GM19023 (cell line): ENCODE measurements around the gene RBM20.

Experiments used
- ATAC-seq: cut with Tn5 transposase; IDR thresholded peaks from one replicate; pipeline ENCODE4 v1.9.1; 2021; ENCODE audit warnings: mild to moderate bottlenecking, moderate library complexity; ENCODE audit not compliant: unreplicated experiment

Gene RBM20

GRCh38 chr10:110803830-110804338, 159.7 kb downstream of the RBM20 start:
- peak; percentile 40 for ATAC-seq

GRCh38 chr10:110804376-110804775, 160.2 kb downstream of the RBM20 start:
- ATAC-seq, result no peak

GRCh38 chr10:110805292-110805691, 161.2 kb downstream of the RBM20 start:
- ATAC-seq, result no peak

- ATAC-seq, result no peak
Observed at GRCh38 chr10:110806335-110806734, 162.2 kb downstream of the RBM20 start.

- ATAC-seq, result no peak
Observed at GRCh38 chr10:110808123-110808522, 164.0 kb downstream of the RBM20 start.

- no peak for ATAC-seq
Observed at GRCh38 chr10:110808615-110809014, 164.5 kb downstream of the RBM20 start.

- no peak for ATAC-seq
Observed at GRCh38 chr10:110810625-110811024, 166.5 kb downstream of the RBM20 start.

- no peak for ATAC-seq
Observed at GRCh38 chr10:110811791-110812581, 167.8 kb downstream of the RBM20 start.

- ATAC-seq, result no peak
Observed at GRCh38 chr10:110812583-110812982, 168.4 kb downstream of the RBM20 start.

GRCh38 chr10:110813743-110814472, 169.8 kb downstream of the RBM20 start:
- no peak for ATAC-seq

GRCh38 chr10:110815354-110816004, 171.3 kb downstream of the RBM20 start:
- ATAC-seq, result peak; percentile 84

- ATAC-seq, result no peak
Observed at GRCh38 chr10:110817614-110818013, 173.5 kb downstream of the RBM20 start.

- ATAC-seq, result no peak
Observed at GRCh38 chr10:110818311-110819256, 174.4 kb downstream of the RBM20 start.

- ATAC-seq, result no peak
Observed at GRCh38 chr10:110820321-110820814, 176.2 kb downstream of the RBM20 start.

GRCh38 chr10:110821508-110821907, 177.4 kb downstream of the RBM20 start:
- ATAC-seq, result no peak

GRCh38 chr10:110822035-110822711, 178.0 kb downstream of the RBM20 start:
- ATAC-seq, result no peak

- ATAC-seq, result no peak
Observed at GRCh38 chr10:110822712-110823311, 178.7 kb downstream of the RBM20 start.

GRCh38 chr10:110824152-110824441, 180.0 kb downstream of the RBM20 start:
- no peak for ATAC-seq

GRCh38 chr10:110824660-110825059, 180.5 kb downstream of the RBM20 start:
- ATAC-seq, result no peak
